ENCODE measurements around the gene WDR19.
"Not testable (repeated sequence)": the region's sequence is repeated elsewhere in the genome, so short reads cannot be mapped to it uniquely, and the experiment has no call there.

The WDR19 gene

GRCh38 chr4:39233783-39234182 lies 51.5 kb downstream of the WDR19 start:
- DNase-seq = no peak

DNA sequence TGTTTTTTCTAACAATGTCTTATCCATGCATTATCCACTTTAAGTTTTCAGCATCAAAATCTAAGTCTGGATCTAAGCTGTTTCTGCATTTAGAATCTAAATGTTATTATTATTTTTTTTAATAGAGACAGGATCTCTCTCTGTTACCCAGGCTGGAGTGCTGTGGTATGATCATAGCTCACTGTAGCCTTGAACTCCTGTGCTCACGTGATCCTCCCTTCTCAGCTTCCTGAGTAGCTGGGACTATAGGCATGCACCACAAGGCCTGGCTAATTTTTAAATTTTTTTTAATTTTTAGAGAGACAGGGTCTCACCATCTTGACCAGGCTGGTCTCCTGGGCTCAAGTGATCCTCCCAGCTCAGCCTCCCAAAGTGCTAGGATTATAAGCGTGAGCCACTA lies 52.7 kb downstream of the WDR19 start:
- DNase-seq = no peak

DNA sequence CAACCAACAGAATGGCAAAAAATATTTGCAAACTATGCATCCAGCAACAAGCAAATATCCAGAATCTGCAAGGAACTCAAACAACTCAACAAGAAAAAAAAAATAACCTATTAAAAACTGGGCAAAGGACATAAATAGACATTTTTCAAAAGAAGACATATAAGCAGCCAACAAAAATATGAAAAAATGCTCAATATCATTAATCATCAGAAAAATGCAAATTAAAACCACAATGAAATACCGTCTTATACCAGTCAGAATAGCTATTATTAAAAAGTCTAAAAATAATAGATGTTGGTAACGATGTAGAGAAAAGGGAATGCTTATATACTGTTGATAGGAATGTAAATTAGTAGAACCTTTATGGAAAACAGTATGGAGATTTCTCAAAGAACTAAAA lies 53.4 kb downstream of the WDR19 start:
- no peak for DNase-seq

- DNase-seq = no peak
Observed at GRCh38 chr4:39237179-39237578, 54.9 kb downstream of the WDR19 start.

GRCh38 chr4:39243462-39243861 lies 61.1 kb downstream of the WDR19 start:
- no peak for DNase-seq

- DNase-seq = no peak
Observed at GRCh38 chr4:39255266-39255665, 72.9 kb downstream of the WDR19 start.

DNA sequence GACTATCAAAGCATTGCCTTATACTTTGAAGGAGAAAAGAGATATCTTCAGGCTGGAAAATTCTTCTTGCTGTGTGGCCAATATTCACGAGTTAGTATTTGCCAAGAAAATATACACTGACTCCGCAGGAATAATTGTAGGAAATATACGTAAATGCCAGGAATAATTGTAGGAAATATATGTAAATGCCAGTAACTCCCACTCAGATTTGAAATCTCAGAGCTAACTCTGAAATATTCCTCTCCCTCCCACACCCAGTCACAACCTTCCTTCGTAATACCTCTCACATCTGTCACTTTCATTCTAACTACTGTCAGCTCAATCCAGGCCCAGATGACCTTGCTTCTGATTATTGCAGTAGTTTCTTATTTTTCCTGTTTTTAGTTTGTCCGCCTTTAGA lies 73.5 kb downstream of the WDR19 start:
- no peak for DNase-seq

DNA sequence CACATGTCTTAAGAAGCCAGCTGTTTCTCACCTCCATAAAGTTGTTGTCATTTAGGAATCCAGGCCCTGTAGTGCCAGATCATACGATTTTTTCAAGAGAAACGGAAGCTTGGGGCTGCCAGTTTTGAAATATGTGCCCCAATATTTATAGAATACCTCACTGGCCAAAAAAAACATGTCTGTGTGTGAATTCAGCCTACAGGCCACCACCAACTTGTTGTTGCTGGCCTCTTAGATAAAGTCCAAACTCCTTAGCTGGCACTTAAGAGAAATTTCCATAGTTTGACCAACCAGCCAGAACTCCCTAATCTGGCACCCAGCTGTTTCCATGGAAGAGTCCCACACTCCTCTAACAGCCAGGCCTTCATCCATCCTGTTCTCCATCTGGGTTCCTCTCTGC lies 74.1 kb downstream of the WDR19 start:
- DNase-seq = no peak

DNA sequence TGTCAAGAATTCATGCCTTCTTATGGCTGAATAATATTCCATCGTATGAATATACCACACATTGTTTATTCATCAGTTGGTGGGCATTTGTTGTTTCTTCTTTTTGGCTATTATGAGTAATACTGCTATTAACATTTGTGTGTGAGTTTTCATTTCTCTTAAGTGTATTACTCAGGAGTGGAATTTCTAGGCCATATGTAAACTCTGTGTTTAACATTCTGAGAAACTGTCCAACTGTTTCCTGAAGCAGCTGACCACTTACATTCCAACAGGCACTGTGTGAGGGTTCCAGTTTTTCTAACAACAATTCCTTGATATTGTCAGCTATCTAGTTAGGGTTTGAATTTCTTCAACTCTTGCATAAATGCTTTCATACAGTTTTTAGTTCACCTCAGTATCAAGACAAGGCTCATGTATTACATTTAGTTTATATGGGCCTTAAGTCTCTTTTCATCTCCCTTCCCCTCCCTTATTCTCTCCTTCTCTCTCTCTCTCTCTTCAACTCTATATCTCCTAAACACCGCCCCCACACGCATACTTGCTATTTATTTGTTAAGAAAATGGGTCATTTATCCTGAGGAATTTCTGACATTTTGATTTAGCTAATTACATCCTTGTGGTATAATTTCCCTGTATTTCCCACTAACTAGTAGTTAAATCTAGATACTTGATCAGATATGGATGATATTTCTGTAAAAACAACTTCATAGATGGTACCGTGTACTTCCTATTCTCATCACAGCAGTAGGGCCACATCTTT lies 77.4 kb downstream of the WDR19 start:
- no peak for DNase-seq

DNA sequence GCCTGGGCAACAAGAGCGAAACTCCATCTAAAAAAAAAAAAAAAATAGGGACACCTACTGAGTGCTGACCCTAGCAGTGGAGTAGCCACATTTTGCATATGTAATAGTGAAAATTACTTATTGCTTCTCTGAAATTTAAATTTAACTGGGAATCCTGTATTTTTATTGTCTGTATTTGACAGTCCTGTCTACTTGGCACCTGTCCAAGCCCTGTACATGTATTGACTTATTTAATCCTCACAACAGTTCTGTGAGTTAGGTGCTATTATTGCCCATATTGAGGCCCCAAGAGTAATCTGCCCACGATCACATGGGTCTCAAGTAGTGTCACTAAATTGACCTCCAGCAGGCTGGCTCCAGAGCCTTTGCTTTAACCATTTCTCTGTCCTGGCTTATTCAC lies 81.6 kb downstream of the WDR19 start:
- DNase-seq = no peak

DNA sequence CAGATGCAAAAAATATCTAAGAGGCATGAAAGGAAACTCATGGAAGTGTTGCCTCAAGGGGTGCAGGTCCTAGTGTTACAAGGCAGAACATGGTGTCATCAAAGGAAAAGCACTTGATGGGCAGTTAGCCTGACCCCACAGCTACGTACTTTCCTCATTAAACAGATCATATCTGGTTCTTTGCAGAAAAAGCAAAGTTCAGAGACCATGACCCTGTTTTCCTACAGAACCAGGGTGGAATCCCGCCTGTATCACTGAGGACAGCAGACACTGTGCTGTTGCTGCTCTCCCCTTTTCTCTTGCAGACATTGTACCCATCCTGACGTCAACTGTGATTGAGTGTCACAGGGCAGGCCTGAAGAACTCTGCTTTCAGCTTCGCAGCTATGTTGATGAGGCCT lies 92.2 kb downstream of the WDR19 start:
- no peak for DNase-seq

GRCh38 chr4:39277661-39278060 lies 95.3 kb downstream of the WDR19 start:
- not testable (repeated sequence) for DNase-seq

GRCh38 chr4:39278476-39278875 lies 96.1 kb downstream of the WDR19 start:
- no peak for DNase-seq

DNA sequence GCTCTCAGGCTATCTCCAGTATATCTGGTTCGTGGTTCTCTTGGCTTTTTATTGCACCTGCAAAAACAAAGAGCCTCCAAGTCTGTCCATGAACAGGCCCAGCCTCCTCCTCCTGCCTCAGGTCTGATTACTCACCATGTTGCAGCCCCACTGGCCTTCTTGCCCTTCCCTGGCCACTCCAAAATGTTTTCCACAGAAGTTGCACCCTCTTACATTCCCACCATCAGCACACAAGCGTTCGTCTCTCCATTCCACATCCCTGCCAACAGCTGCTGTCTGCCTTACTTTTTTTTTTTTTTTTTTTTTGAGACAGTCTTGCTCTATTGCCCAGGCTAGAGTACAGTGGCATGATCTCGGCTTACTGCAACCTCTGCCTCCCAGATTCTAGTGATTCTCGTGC lies 97.1 kb downstream of the WDR19 start:
- DNase-seq = no peak

GRCh38 chr4:39280770-39281169 lies 98.4 kb downstream of the WDR19 start:
- DNase-seq = no peak

GRCh38 chr4:39285111-39285795 lies 102.9 kb downstream of the WDR19 start:
- DNase-seq = no peak

DNA sequence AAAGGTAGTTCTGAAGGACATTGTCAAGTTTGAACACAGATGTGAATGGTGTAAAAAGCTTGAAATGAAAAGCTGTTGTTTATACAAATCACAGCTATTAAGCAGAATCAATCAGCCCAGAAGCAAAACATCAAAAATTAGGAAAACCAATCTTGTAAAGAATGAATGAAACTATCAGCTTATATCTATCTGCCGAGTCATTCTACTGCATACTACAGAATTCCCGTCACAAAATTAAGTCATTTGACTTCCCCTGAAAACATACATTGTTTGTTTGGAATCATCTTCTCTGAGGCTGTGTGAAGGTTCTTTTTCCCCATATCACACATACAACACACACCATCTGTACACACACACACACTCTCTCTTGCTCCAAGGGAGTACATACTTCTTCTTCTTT lies 103.5 kb downstream of the WDR19 start:
- DNase-seq = no peak

DNA sequence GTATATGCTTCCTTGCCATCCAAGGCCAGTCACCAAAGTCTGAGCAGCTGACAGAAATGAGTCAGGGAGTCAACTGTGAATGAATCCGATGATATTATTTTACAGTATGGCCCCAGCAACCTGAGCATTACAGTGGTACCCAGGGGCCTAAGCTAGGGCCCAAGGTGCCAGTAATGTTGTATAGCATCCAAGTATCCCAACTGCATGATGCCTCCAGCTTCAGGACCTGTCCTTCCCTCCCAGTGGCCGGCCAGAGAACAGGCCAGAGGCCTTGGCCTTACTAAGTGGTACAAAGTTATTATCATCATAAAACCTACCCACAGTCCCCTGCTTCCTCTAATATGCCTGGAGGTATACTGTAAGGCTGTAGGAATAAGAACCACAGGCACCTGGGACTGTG lies 103.9 kb downstream of the WDR19 start:
- no peak for DNase-seq

GRCh38 chr4:39287223-39287622 lies 104.9 kb downstream of the WDR19 start:
- DNase-seq = no peak

GRCh38 chr4:39291686-39292085 lies 109.4 kb downstream of the WDR19 start:
- no peak for DNase-seq

DNA sequence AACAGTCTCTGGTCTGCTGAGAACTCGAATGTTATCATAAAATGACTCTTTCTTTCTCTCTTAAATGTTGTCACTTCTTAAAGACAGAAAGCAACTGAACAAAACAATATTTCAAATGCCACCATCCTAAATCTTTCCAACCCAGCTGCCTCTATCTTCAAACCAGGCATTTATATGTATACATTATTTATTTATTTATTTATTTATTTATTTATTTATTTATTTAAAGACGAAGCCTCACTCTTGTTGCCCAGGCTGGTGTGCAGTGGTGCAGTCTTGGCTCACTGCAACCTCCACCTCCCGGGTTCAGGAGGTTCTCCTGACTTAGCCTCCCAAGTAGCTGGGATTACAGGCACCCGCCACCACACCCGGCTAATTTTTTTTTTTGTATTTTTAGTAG lies 110.1 kb downstream of the WDR19 start:
- not testable (repeated sequence) for DNase-seq

GRCh38 chr4:39295784-39296183 lies 113.5 kb downstream of the WDR19 start:
- DNase-seq = no peak

DNA sequence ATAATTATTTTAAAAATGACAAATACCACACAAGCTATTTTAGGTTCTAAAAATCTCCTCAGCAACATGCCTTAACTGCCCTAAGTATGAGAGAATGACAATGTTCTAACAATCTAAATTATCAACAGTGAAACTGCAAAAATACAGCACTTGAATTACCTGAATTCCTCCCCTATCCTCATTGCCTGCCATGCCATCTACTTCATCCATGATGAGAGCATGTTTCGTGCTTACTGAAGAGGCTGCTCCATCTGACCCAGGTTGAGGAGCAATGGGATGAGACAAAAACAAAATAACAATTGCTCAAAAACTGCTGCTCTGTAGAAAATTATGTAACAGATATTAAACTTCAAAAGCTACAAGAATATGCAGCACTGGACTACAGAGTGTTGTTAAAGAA lies 120.6 kb downstream of the WDR19 start:
- DNase-seq = no peak

- no peak for DNase-seq
Observed at GRCh38 chr4:39303871-39304270, 121.5 kb downstream of the WDR19 start.

DNA sequence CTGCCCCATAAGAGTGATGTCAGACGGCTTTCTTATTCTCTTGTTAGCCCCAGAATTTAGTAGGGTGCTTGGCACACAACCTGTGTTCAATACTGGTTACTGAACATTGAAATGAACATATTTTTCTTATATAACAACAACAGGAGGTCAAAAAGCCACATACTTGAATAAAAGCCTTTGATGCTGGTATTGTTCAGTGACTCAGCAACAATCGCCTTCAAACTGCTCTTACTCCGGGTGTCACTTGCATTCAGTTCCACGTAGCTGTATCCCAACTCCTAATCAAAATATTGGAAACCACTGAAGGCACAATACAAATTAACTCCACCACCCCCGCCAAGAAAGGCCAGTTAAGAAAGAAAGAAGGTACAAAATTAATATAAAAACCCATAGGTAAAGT lies 122.3 kb downstream of the WDR19 start:
- no peak for DNase-seq

Data from NCI-H510A (cell line).